GM19397 (cell line): ENCODE results near the gene TMEM60.

Experiments
- ATAC-seq: cut with Tn5 transposase; IDR thresholded peaks from one replicate; pipeline ENCODE4 v1.9.1; 2021; ENCODE audit warnings: mild to moderate bottlenecking, moderate library complexity; ENCODE audit not compliant: unreplicated experiment

TMEM60 gene

DNA sequence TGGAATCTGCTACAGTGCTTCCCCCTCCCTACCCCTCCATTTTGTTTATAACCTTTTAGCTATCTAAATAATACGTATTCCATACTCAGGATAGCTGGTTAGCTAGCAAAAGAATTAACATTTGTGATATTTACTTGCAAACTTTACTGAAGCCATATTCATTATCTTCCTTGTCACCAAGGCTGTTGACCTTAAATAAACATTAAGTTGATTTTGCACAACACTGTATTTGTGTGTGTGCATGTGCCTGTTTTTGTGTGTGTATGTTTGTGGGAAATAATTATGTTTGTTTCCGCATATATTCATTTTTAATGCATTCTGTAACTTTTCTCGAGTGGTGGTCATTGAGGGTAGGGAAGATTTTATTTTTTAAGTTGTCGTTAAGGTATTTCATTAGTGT, 15.9 kb downstream of the TMEM60 start:
- no peak for ATAC-seq

DNA sequence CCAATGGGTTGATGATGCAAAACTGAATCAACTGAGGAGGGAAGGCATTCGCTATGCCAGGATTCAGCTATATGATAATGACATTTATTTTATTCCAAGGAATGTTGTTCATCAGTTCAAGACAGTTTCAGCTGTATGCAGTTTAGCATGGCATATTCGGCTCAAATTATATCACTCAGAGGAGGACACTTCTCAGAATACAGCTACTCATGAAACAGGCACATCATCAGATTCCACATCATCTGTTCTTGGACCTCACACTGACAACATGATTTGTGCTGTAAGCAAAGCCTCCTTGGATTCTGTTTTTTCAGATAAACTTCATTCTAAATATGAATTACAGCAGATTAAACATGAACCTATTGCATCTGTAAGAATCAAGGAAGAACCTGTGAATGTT, 19.7 kb downstream of the TMEM60 start:
- ATAC-seq = no peak

DNA sequence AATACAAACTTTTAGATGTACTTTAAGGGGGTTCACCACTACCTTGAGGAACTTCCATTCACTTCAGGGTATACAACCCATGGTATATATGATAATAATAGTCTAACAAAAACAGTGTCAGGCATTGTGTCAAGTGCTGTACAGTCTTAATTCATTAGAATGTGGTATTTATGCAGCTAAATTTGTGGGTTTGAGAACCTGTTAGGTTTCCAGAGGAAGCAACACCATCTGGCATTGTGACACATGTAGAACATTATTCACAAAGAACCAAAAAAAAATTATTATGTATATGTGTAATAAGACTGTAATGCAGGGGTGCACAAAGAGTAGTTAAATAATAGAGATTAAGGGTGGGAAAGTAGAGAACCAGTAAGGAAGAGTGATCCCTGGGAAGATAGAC, 26.3 kb downstream of the TMEM60 start:
- no peak for ATAC-seq

DNA sequence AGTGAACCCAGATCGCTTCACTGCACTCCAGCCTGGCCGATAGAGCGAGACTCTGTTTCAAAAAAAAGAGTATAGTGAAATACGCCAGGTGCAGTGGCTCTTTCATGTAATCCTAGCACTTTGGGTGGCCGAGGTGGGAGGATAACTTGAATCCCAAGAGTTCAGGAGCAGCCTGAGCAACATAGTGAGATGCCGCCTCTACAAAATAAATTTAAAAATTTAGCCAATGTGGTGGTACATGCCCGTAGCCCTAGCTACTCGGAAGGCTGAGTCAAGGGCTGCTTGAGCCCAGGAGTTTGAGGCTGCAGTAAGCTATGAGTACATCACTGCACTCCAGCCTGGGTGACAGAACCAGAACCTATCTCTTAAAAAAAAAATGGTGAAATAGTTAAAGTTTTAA, 27.9 kb downstream of the TMEM60 start:
- no peak for ATAC-seq

DNA sequence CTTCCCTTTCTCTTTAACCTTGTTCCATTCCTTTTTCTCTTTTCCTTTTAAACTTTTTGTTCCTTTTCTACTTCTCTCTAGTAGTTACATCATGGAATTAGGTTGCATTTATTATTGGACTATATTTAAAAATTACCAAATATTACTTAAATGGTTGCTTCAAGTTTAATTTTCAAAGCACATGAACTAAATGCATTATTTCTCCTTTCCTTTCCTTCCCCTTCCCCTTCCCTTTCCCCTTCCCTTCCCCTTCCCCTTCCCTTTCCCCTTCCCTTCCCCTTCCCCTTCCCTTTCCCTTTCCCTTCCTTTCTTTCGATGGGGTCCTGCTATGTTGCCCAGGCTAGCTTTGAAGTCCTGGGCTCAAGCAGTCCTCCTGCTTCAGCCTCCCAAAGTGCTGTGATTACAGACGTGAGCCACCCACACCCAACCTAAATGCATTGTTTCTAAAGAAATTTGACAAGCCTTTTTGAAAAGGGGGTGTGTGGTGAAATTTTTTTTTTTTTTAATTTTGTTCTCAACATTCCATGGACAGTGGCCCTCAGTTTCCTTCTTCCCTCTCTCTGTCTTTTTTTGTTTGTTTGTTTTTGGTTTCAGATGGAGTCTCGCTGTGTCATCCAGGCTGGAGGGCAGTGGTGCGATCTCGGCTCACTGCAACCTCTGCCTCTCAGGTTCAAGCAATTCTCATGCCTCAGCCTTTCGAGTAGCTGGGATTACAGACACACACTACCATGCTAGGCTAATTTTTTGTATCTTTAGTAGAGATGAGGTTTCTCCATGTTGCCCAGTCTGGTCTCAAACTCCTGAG, 31.2 kb downstream of the TMEM60 start:
- no peak for ATAC-seq

DNA sequence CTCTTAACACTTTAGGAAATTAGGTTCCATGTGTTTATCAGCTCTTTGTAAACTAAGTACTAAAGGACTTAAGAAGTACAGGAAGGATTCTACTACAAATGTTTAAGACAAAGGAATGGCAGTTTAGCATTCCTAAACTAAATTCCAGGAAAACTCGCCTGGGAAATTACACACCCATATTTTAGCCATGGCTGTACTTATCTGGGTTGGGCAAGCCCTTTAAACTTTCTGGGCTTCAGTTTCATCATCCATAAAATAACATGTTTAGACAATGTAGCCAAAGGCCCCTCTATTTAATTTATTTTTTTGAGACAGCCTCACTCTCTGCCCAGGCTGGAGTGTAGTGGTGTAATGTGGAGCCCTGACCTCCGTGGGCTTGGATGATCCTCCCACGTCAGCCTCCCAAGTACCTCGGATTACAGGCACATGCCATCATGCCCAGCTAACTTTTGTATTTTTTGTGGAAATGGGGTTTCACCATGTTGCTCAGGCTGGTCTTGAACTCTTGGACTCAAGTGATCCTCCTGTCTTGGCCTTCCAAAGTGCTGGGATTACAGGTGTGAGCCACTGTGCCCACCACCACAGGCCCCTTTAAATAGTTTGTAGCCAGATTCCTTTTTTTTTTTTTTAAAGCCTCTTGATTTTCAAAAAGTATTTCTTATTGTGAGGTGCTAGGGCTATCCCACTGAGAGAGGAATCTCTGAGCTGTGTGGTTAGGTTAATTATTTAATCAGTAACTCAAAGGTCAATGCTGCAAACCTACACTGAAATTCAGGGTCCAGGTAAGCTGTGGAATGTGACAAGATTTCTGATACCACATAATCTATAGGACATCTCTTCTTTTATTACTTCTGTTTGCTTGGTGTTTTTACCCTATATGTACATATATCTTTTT, 32.1 kb downstream of the TMEM60 start:
- no peak for ATAC-seq

DNA sequence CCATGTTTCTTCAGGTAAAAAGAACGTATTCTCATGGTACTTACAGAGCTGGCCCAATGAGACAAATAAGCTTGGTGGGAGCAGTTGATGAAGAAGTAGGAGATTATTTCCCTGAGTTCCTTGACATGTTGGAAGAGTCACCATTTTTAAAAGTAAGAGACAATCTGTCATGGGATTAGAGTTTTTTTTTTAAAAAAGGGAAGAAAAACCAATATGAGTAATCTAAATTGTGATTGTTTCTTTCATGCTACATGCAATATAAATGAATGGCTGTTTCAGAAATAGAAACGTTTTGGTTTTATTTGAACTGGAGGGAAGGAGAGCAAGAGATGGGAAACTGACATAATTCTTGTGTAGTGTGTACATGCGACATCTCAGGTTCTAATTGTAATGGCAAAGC, 32.8 kb downstream of the TMEM60 start:
- no peak for ATAC-seq

DNA sequence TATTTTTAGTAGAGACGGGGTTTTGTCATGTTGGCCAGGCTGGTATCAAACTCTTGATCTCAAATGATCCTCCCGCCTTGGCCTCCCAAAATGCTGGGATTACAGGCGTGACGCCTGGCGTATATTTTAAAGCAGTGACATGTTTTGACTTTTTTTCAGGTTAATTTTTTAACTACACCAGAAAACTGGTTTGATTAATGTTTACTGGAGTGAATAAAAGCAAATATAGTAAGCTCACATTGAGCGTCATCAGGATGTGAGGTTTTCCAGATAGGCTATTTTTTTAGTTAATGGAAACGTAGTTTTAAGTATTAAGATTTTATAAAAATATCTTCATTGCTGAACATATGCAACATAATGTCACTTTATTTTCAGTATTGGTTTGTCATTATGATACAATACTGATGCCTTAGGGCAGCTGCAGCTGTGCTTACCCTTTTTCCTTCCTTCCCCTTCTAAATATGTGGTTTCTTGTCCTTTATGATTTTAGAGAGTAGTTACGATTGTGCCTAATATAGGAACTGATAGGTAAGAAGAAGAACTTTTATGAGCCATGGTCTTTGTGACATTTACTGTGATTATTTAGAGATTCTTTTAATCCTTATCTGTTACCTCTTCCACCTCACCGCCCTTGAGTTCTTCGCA, 37.3 kb downstream of the TMEM60 start:
- ATAC-seq = no peak

DNA sequence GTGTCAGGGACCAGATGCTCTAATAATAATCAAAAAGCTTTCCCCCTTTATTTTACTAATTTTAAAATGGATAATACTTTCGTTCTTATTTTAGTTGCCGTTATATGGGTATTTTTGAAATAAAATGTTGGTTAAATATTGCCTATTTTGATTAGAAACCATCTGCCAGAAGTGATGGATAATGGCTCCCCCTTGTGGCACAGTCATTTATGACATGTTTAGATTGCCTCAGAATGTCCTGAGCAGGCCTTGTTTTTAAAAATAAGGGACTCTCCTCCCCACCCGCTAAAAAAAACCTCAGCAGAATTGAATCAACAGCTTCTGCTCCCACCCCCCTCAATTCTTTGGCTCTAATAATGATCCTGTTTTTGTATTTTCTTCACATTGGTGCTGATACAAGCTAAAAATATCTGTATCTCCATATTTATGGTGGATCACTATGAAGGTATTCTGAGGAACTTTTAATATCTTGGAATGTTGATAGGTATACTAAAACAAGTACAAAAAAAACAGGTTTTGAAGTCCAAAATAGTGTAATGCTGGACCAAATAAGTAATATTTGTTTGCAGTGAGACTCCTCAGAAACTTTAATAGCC, 38.8 kb downstream of the TMEM60 start:
- ATAC-seq = no peak

DNA sequence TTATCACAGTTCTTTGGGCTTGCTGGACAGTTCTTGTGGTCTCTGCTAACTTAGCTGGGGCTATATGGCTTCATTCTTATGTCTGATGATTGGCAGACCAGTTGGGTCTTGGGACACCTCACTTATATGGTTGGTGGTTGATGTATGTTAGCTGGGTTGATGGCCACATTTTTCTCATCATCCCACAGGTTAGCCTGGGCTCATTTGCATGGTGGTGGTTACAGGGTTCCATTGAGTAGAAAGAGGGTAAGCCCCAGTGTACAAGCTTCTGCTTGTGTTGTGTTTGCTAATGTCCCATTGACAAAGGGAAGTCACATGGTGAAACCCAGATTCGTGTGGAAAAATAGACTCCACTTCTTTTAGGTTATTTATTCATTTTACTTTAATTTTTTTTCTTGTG, 40.6 kb downstream of the TMEM60 start:
- ATAC-seq = peak; percentile 89

DNA sequence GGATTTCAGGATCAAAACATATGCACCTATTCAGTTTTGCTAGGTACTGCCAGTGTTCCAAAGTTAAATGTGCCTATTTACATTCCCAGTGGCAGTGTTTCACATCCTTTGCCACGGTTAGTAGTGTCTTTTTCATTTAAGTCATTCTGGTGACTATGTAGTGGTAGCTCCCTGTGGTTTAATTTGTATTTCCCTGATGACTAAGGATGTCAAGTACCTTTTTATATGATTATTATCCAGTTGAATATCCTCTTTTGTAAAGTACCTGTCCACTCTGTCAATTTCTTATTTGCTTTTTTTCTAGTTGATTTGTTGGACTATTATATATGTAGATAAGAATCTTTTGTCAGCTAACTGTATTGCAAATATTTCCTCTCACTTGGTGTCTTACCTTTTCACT, 45.1 kb downstream of the TMEM60 start:
- ATAC-seq = no peak

DNA sequence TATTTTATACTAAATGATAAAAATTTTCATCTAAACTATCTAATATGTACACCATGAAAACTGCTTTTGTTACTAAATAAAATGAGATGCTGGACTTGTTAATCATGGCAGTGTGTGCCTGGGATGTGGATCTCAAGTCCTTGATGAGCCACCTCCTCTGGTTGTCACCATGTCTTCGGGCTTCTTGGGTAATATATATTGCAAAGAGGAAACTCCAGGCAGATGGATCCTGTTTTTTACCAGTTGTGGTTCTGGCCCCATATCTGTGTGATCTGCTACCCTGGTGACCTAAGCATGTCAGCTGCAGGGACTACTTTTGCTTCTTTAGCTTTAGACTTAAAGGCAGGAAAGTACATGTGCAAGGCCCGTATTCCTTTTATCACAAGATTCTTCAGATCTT, 46.2 kb downstream of the TMEM60 start:
- no peak for ATAC-seq

DNA sequence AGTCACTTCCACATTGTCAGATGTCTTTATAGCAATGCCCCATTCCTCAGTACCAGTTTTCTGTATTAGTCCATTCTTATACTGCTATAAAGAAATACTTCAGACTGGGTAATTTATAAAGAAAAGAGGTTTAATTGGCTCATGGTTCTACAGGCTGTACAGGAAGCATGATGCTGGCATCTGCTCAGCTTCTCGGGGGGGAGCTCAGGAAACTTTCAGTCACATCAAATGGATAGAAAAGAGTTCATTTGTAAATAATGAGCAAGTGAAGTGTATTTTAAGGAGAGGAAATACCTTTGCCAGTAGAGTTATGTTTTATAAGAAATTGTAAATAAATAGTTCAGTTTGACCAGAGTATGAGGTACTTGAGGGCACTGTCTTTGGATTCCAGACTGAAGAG, 50.5 kb downstream of the TMEM60 start:
- no peak for ATAC-seq

DNA sequence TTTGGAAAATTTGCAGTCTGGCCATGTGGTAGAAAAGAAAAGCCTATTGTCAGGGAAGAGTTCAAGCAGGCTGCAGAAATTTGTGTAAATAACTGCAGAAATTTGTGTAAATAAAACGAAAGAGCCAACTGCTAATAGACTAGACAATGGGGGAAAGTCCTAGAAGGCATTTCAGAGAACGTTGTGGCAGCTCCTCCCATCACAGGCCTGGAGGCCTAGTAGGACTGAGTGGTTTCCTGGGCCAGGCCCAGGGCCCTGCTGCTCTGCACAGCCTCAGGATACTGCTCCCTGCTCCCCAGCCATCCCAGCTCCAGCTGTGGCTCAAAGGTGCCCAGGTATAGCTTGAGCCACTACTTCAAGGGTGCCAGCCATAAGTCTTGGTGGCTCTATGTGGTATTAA, 51.1 kb downstream of the TMEM60 start:
- no peak for ATAC-seq

DNA sequence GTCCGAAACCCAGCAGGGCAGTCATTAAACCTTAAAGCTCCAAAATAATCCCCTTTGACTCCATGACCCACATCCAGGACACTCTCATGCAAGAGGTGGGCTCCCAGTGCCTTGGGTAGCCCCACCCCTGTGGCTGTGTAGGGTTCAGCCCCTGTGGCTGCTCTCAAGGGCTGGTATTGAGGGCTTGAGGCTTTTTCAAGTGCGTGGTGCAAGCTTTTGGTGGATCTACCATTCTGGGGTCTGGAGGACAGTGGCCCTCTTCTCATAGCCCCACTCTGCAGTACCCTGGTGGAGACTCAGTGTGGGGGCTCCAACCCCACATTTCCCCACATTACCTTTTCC, 51.4 kb downstream of the TMEM60 start:
- ATAC-seq = no peak

DNA sequence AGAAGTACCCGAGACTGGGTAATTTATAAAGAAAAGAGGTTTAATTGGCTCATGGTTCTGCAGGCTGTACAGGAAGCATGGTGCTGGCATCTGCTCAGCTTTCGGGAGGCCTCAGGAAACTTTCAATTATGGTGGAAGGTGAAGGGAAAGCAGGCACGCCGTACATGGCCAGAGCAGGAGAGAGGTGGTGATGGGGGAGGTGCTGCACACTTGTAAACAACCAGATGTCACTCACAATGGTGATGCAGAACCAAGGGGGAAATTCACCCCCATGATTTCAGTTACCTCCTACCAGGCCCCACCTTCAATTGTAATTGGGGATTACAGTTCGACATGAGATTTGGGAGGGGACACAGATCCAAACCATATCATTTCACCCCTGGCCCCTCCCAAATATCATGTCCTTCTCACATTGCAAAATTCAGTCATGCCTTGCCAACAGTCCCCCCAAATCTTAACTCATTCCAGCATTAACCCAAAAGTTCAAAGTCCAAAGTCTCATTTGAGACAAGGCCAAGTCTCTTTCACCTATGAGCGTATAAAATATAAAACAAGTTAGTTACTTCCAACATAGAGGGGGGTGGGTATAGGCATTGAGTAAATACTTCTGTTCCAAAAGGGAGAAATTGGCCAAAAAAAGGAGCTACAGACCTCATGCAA, 51.9 kb downstream of the TMEM60 start:
- ATAC-seq = no peak

DNA sequence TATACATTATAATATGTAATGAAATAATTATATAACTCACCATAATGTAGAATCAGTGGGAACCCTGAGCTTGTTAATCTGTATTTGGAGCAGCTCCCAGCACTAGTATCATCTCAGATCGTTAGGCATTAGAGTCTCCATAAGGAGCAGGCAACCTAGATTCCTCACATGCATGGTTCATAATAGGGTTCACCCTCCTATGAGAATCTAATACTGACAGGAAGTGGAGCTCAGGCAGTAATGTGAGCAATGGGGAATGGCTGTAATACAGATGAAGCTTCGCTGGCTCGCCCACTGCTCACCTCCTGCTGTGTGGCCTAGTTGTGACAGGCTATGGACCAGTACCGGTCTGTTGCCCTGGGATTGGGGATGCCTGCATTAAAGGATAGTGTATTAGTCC, 52.5 kb downstream of the TMEM60 start:
- ATAC-seq = no peak
